H9 (cell line): ENCODE measurements around the gene DACT2. TPM values are rescaled to one million over a fixed set of nuclear protein-coding genes. Genes with fewer than 3 reads are reported as not detected.

ENCODE experiments used
- DNase-seq: peaks from one replicate; pipeline ENCODE4 v3.0.0-alpha.2; 2017
- H2AFZ ChIP-seq: one replicate; pipeline ENCODE4 v1.6.1; 2013; ENCODE audit warnings: mild to moderate bottlenecking, low read length, control low read depth, moderate library complexity
- H2AK5ac ChIP-seq: 2 replicates; pipeline ENCODE4 v1.6.1; 2013; ENCODE audit warnings: low read length, control low read depth, mixed read lengths; ENCODE audit not compliant: insufficient read length
- H2BK120ac ChIP-seq: one replicate; pipeline ENCODE4 v1.6.1; 2013; ENCODE audit warnings: low read depth, mild to moderate bottlenecking, low read length, control low read depth, inconsistent platforms; ENCODE audit not compliant: poor library complexity, severe bottlenecking
- H2BK12ac ChIP-seq: 2 replicates; pipeline ENCODE4 v1.6.1; 2013; ENCODE audit warnings: low read length, control low read depth, mixed read lengths, low read depth; ENCODE audit not compliant: insufficient read length
- H2BK15ac ChIP-seq: 2 replicates; pipeline ENCODE4 v1.6.1; 2013; ENCODE audit warnings: low read depth, low read length, control low read depth
- H2BK20ac ChIP-seq: one replicate; pipeline ENCODE4 v1.6.1; 2013; ENCODE audit warnings: low read depth, mild to moderate bottlenecking, low read length, control low read depth, inconsistent platforms; ENCODE audit not compliant: poor library complexity, severe bottlenecking
- H2BK5ac ChIP-seq: 2 replicates; pipeline ENCODE4 v1.6.1; 2013; ENCODE audit warnings: low read length, control low read depth, mixed read lengths; ENCODE audit not compliant: insufficient read length
- H3K14ac ChIP-seq: 2 replicates; pipeline ENCODE4 v1.6.1; 2013; ENCODE audit warnings: low read length, control low read depth; ENCODE audit not compliant: insufficient read depth
- H3K18ac ChIP-seq: 2 replicates; pipeline ENCODE4 v1.6.1; 2013; ENCODE audit warnings: low read depth, mild to moderate bottlenecking, mixed read lengths, low read length, control low read depth; ENCODE audit not compliant: insufficient read length
- H3K23ac ChIP-seq: 2 replicates; pipeline ENCODE4 v1.6.1; 2013; ENCODE audit warnings: low read length, control low read depth, mixed read lengths, low read depth; ENCODE audit not compliant: insufficient read length
- H3K23me2 ChIP-seq: 2 replicates; pipeline ENCODE4 v1.6.1; 2013; ENCODE audit warnings: low read depth, mild to moderate bottlenecking, mixed read lengths, low read length, control low read depth; ENCODE audit not compliant: insufficient read length, poor library complexity, severe bottlenecking
- H3K27ac ChIP-seq: 2 replicates; pipeline ENCODE4 v1.5.1; 2013; ENCODE audit warnings: low read length, control low read depth, mixed read lengths, low read depth; ENCODE audit not compliant: insufficient read length
- H3K27me3 ChIP-seq: 2 replicates; pipeline ENCODE4 v1.6.1; 2013; ENCODE audit warnings: low read length, control low read depth, inconsistent platforms; ENCODE audit not compliant: insufficient read depth
- H3K4ac ChIP-seq: 2 replicates; pipeline ENCODE4 v1.6.1; 2013; ENCODE audit warnings: low read depth, mild to moderate bottlenecking, control low read depth, inconsistent platforms, low read length, moderate library complexity
- H3K4me1 ChIP-seq: 2 replicates; pipeline ENCODE4 v1.6.1; 2013; ENCODE audit warnings: low read length, control low read depth, inconsistent platforms; ENCODE audit not compliant: insufficient read depth
- H3K4me2 ChIP-seq: 2 replicates; pipeline ENCODE4 v1.6.1; 2013; ENCODE audit warnings: low read length, control low read depth, mixed read lengths; ENCODE audit not compliant: insufficient read length, insufficient read depth
- H3K56ac ChIP-seq: 2 replicates; pipeline ENCODE4 v1.6.1; 2013; ENCODE audit warnings: low read depth, mild to moderate bottlenecking, mixed read lengths, low read length, control low read depth; ENCODE audit not compliant: insufficient read length
- H3K79me1 ChIP-seq: 2 replicates; pipeline ENCODE4 v1.6.1; 2013; ENCODE audit warnings: low read depth, mild to moderate bottlenecking, moderate library complexity, low read length, control low read depth, inconsistent platforms; ENCODE audit not compliant: insufficient read depth, poor library complexity, severe bottlenecking
- H3K79me2 ChIP-seq: 2 replicates; pipeline ENCODE4 v1.6.1; 2013; ENCODE audit warnings: low read length, control low read depth, inconsistent platforms; ENCODE audit not compliant: insufficient read depth
- H3K9ac ChIP-seq: 2 replicates; pipeline ENCODE4 v1.6.1; 2013; ENCODE audit warnings: low read length, control low read depth, mixed read lengths; ENCODE audit not compliant: insufficient read length; ENCODE audit errors: extremely low read depth
- H3K9me3 ChIP-seq: one replicate; pipeline ENCODE4 v1.6.1; 2013; ENCODE audit warnings: low read depth, low read length, inconsistent platforms; ENCODE audit not compliant: control insufficient read depth
- H3T11ph ChIP-seq: one replicate; pipeline ENCODE4 v1.6.1; 2013; ENCODE audit warnings: mild to moderate bottlenecking, low read length, control low read depth, inconsistent platforms
- H4K20me1 ChIP-seq: one replicate; pipeline ENCODE4 v1.6.1; 2013; ENCODE audit not compliant: control insufficient read depth, insufficient read length, insufficient read depth
- H4K5ac ChIP-seq: 2 replicates; pipeline ENCODE4 v1.6.1; 2013; ENCODE audit warnings: low read depth, mild to moderate bottlenecking, mixed read lengths, low read length, control low read depth; ENCODE audit not compliant: insufficient read length
- H4K8ac ChIP-seq: replicated peaks from 2 replicates; pipeline ENCODE4 v1.6.1; 2013; ENCODE audit warnings: low read length, control low read depth, mixed read lengths, low read depth; ENCODE audit not compliant: insufficient read length
- H4K91ac ChIP-seq: 2 replicates; pipeline ENCODE4 v1.6.1; 2013; ENCODE audit warnings: low read depth, mild to moderate bottlenecking, moderate library complexity, mixed read lengths, low read length, control low read depth; ENCODE audit not compliant: insufficient read length
- H3K27ac Mint-ChIP-seq, 3 experiments: 2 replicates in 2 of 3; 3 replicates in 1 of 3; pipeline ENCODE4 v1.8.0; 2020 to 2021; ENCODE audit warnings: mixed read lengths in 3 of 3, mild to moderate bottlenecking in 1 of 3, moderate library complexity in 1 of 3
- H3K27me3 Mint-ChIP-seq: 2 replicates; pipeline ENCODE4 v1.8.0; 2021; ENCODE audit warnings: low read depth, mild to moderate bottlenecking, moderate library complexity, mixed read lengths
- H3K36me3 Mint-ChIP-seq, 3 experiments: 2 replicates in 2 of 3; 3 replicates in 1 of 3; pipeline ENCODE4 v1.8.0; 2020 to 2021; ENCODE audit warnings: low read depth in 3 of 3, mixed read lengths in 3 of 3; ENCODE audit not compliant: insufficient read depth in 1 of 3
- H3K4me1 Mint-ChIP-seq, 2 experiments: 2 replicates each; pipeline ENCODE4 v1.8.0; 2020; ENCODE audit warnings: mixed read lengths in 2 of 2
- H3K4me3 Mint-ChIP-seq, 2 experiments: 2 replicates in 1 of 2; 3 replicates in 1 of 2; pipeline ENCODE4 v1.8.0; 2020 to 2021; ENCODE audit warnings: mild to moderate bottlenecking in 2 of 2, mixed read lengths in 2 of 2, moderate library complexity in 1 of 2
- H3K9me3 Mint-ChIP-seq, 2 experiments: 2 replicates in 1 of 2; 3 replicates in 1 of 2; pipeline ENCODE4 v1.8.0; 2020; ENCODE audit warnings: mild to moderate bottlenecking in 2 of 2, mixed read lengths in 2 of 2, moderate library complexity in 1 of 2
- WGBS: extraction: QIAGEN DNeasy Blood & Tissue Kit; methylation state at CpG from one replicate; pipeline ENCODE4 v1.1.7; 2013; ENCODE audit warnings: missing lambda C conversion rate, low lambda C conversion rate, mixed read lengths; ENCODE audit not compliant: insufficient read length; ENCODE audit errors: extremely low coverage; 5-methylcytosine and 5-hydroxymethylcytosine counted together
- total RNA-seq: library from RNA; stranded (reverse); gene quantifications from 2 replicates; pipeline ENCODE4 v1.2.1, GENCODE V29; 2021
- TF ChIP-seq, protein P1 (sequence below): fragments of 200-600 bp; sonication (generic); conservative IDR thresholded peaks from 3 replicates; pipeline ENCODE4 v1.8.0; 2021; ENCODE audit warnings: antibody characterized with exemption, mild to moderate bottlenecking

Gene DACT2
- total RNA-seq, 1 experiment from 2014 or later = 1.8 TPM

DNA sequence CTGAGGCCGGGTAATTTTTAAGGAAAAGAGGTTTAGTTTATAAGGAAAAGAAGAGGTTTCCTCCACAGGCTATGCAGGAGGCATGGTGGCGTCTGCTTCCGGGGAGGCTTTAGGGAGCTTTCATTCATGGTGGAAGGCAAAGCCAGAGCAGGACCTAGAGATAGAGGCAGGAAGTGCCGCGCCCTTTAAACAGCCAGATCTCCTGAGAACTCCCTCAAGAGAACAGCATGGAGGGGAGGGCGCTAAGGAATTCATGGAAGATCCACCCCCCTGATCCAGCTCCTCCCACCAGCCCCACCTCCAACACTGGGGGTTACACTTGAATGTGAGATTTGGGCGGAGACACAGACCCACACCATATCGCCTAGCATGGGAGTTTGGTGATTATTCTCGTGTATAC lies 13.9 kb upstream of the DACT2 start:
- Mint-ChIP-seq H3K4me1 (peaks cover 22 to 27% of the 10 kb centered on the region in 2 experiments), H3K9me3 (no peaks in the 10 kb centered on the region; a peak in 1 of 5 replicates), H3K36me3 (no peaks in the 10 kb centered on the region), H3K27me3 (peaks cover 10% of the 10 kb centered on the region), H3K4me3 (no peak overlapping the region), H3K27ac (peak overlapping the region in 1 of 3 experiments; percentile 29; a peak in 1 of 7 replicates)
- Histone ChIP-seq H3K14ac (no peak overlapping the region), H3K9me3 (no peaks in the 10 kb centered on the region), H4K20me1 (no peaks in the 10 kb centered on the region), H3K23ac (no peak overlapping the region), H4K5ac (no peak overlapping the region), H4K8ac (no peak overlapping the region), H3K4ac (no peak overlapping the region), H3K79me1 (no peaks in the 10 kb centered on the region), H3K18ac (no peak overlapping the region), H3K27me3 (no peaks in the 10 kb centered on the region), H2BK120ac (no peak overlapping the region), H3K56ac (no peak overlapping the region), H3K79me2 (no peaks in the 10 kb centered on the region), H2BK20ac (no peak overlapping the region), H3K4me1 (peaks cover 2% of the 10 kb centered on the region; the same call in 1 of the 2 replicates), H3T11ph (no peak overlapping the region), H2BK12ac (no peak overlapping the region), H3K23me2 (no peaks in the 10 kb centered on the region), H4K91ac (no peak overlapping the region), H2BK15ac (no peak overlapping the region), H2BK5ac (no peak overlapping the region), H3K27ac (no peak overlapping the region), H3K9ac (no peak overlapping the region), H2AK5ac (no peak overlapping the region), H3K4me2 (no peak overlapping the region), H2AFZ (no peak overlapping the region)
- WGBS = no CpG with 5 or more reads among the region's 9 CpGs
- peak; percentile 69 for DNase-seq
- TF ChIP-seq, protein P1, sequence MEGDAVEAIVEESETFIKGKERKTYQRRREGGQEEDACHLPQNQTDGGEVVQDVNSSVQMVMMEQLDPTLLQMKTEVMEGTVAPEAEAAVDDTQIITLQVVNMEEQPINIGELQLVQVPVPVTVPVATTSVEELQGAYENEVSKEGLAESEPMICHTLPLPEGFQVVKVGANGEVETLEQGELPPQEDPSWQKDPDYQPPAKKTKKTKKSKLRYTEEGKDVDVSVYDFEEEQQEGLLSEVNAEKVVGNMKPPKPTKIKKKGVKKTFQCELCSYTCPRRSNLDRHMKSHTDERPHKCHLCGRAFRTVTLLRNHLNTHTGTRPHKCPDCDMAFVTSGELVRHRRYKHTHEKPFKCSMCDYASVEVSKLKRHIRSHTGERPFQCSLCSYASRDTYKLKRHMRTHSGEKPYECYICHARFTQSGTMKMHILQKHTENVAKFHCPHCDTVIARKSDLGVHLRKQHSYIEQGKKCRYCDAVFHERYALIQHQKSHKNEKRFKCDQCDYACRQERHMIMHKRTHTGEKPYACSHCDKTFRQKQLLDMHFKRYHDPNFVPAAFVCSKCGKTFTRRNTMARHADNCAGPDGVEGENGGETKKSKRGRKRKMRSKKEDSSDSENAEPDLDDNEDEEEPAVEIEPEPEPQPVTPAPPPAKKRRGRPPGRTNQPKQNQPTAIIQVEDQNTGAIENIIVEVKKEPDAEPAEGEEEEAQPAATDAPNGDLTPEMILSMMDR = no peak
